ENCODE measurements around the gene ARAP3. TPM values are rescaled to one million over a fixed set of nuclear protein-coding genes. Genes with fewer than 3 reads are reported as not detected.

ARAP3 gene
- total and polyA plus RNA-seq, 4 donors, result 15.7 to 26.6 (median 19.7) TPM

- no peak for TF ChIP-seq CTCF (IDR thresholded peaks at IDR 0.05; ENCODE audit: control extremely low read depth, extremely low read depth)
- no peaks in the 10 kb centered on the region for H3K9me3 ChIP-seq (ENCODE audit: control insufficient read depth in 4 of 4, insufficient read depth in 3 of 4, low read length in 3 of 4)
- H3K27ac ChIP-seq (ENCODE audit: low read depth in 1 of 2, low read length in 1 of 2), result no peak overlapping the region
- H3K4me1 ChIP-seq (ENCODE audit: control insufficient read depth in 5 of 5, insufficient read depth in 5 of 5, low read length in 5 of 5), result peaks cover 0 to 23% (median 8%) of the 10 kb centered on the region in 5 donors
- 71 to 81% methylated on average over 7 of the region's 7 CpGs for WGBS, 2 donors
- no peak for DNase-seq
- H3K27me3 ChIP-seq (ENCODE audit: control insufficient read depth in 3 of 3, insufficient read depth in 3 of 3, low read length in 2 of 3), result peaks cover 0 to 15% (median 14%) of the 10 kb centered on the region in 3 donors
- no peak for ATAC-seq (ENCODE audit: insufficient read depth, low FRiP score)
- H3K4me3 ChIP-seq, result no peak overlapping the region
- H3K9ac ChIP-seq (ENCODE audit: insufficient read depth in 1 of 2, low read length in 2 of 2), result peak overlapping the region in 1 of 2 donors; percentile 93
- H3K36me3 ChIP-seq (ENCODE audit: control insufficient read depth in 4 of 4, insufficient read depth in 4 of 4, low read length in 4 of 4), result peaks cover 0 to 6% (median 2%) of the 10 kb centered on the region in 4 donors
Measured at GRCh38 chr5:141635646-141636045, 46.4 kb downstream of the ARAP3 start.

GRCh38 chr5:141634720-141635119, 47.3 kb downstream of the ARAP3 start:
- no peak for TF ChIP-seq CTCF (IDR thresholded peaks at IDR 0.05; ENCODE audit: control extremely low read depth, extremely low read depth)
- H3K9ac ChIP-seq (ENCODE audit: insufficient read depth in 1 of 2, low read length in 2 of 2), result peak overlapping the region in 1 of 2 donors; percentile 38
- H3K27ac ChIP-seq (ENCODE audit: low read depth in 1 of 2, low read length in 1 of 2), result no peak overlapping the region
- WGBS, 2 donors, result 90 to 96% methylated on average over 6 of the region's 6 CpGs
- H3K36me3 ChIP-seq (ENCODE audit: control insufficient read depth in 4 of 4, insufficient read depth in 4 of 4, low read length in 4 of 4), result peaks cover 0 to 9% (median 6%) of the 10 kb centered on the region in 4 donors
- no peaks in the 10 kb centered on the region for H3K9me3 ChIP-seq (ENCODE audit: control insufficient read depth in 4 of 4, insufficient read depth in 3 of 4, low read length in 3 of 4)
- peaks cover 0 to 23% (median 8%) of the 10 kb centered on the region in 5 donors for H3K4me1 ChIP-seq (ENCODE audit: control insufficient read depth in 5 of 5, insufficient read depth in 5 of 5, low read length in 5 of 5)
- DNase-seq, result no peak
- H3K27me3 ChIP-seq (ENCODE audit: control insufficient read depth in 3 of 3, insufficient read depth in 3 of 3, low read length in 2 of 3), result peaks cover 0 to 15% (median 14%) of the 10 kb centered on the region in 3 donors
- ATAC-seq (ENCODE audit: insufficient read depth, low FRiP score), result no peak
- no peak overlapping the region for H3K4me3 ChIP-seq

GRCh38 chr5:141633871-141634561, 48.0 kb downstream of the ARAP3 start:
- Histone ChIP-seq H3K9ac (ENCODE audit: insufficient read depth in 1 of 2, low read length in 2 of 2) (no peak overlapping the region), H3K27me3 (ENCODE audit: control insufficient read depth in 3 of 3, insufficient read depth in 3 of 3, low read length in 2 of 3) (peaks cover 0 to 15% (median 14%) of the 10 kb centered on the region in 3 donors), H3K9me3 (ENCODE audit: control insufficient read depth in 4 of 4, insufficient read depth in 3 of 4, low read length in 3 of 4) (no peaks in the 10 kb centered on the region), H3K4me3 (no peak overlapping the region), H3K4me1 (ENCODE audit: control insufficient read depth in 5 of 5, insufficient read depth in 5 of 5, low read length in 5 of 5) (peaks cover 0 to 23% (median 8%) of the 10 kb centered on the region in 5 donors), H3K27ac (ENCODE audit: low read depth in 1 of 2, low read length in 1 of 2) (no peak overlapping the region), H3K36me3 (ENCODE audit: control insufficient read depth in 4 of 4, insufficient read depth in 4 of 4, low read length in 4 of 4) (peaks cover 0 to 16% (median 13%) of the 10 kb centered on the region in 4 donors)
- no peak for ATAC-seq (ENCODE audit: insufficient read depth, low FRiP score)
- TF ChIP-seq CTCF (IDR thresholded peaks at IDR 0.05; ENCODE audit: control extremely low read depth, extremely low read depth), result no peak
- DNase-seq, result no peak
- 66 to 72% methylated on average over 5 of the region's 5 CpGs for WGBS, 2 donors

Data from lung (tissue), 12 donors.